HG02970 (cell line): ENCODE results near the gene CCSER1.
"Not testable (repeated sequence)": the region's sequence is repeated elsewhere in the genome, so short reads cannot be mapped to it uniquely, and the experiment has no call there.

Source experiments
- ATAC-seq: cut with Tn5 transposase; IDR thresholded peaks from one replicate; pipeline ENCODE4 v1.9.1; 2021; ENCODE audit warnings: mild to moderate bottlenecking, moderate library complexity, moderate number of reproducible peaks; ENCODE audit not compliant: unreplicated experiment, low FRiP score

Gene CCSER1

GRCh38 chr4:90786602-90787001 is 659.4 kb downstream of the CCSER1 start:
- no peak for ATAC-seq

DNA sequence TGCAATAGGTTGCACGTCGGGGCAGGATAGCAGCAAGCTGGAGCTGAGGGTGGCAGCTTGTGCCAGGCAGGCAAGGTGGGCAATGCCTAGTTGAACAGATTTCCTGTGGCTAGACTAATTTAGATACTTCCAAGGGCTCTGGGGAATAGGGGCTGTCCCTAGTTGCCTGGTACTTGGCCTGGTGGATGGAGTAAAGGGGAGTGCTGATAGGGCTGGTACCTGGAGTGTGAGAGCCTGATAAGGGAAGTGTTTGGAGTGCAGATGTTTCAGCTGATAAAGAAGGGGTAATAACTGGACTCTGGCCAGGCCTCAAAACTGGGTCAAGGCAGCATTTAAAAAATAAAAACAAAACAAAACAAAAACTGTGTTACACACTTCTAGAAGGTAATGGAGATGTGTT is 665.5 kb downstream of the CCSER1 start:
- ATAC-seq, result no peak

- no peak for ATAC-seq
Measured at GRCh38 chr4:90798948-90799347, 671.8 kb downstream of the CCSER1 start.

GRCh38 chr4:90799895-90800294 is 672.7 kb downstream of the CCSER1 start:
- no peak for ATAC-seq

- no peak for ATAC-seq
Measured at GRCh38 chr4:90815569-90815968, 688.4 kb downstream of the CCSER1 start.

DNA sequence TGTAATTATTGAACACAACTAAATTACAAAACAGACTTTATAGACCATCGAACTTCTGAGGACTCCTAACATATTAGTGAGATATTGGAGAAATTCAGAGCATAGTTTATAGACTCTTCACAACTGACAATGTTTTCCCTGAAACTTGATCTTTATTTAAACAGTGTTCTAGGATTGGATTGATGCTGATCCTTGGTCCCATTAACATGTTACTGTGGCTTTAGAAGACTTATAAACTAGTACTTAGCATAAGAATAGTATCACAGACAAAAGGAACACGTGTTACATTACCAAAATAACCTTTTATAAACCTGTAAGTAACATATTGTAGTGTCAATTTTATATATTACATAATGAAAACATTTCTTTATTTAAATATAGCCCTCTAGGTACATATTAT is 689.6 kb downstream of the CCSER1 start:
- no peak for ATAC-seq

GRCh38 chr4:90824266-90825150 is 697.3 kb downstream of the CCSER1 start:
- peak; percentile 76 for ATAC-seq

- no peak for ATAC-seq
Measured at GRCh38 chr4:90825849-90826248, 698.7 kb downstream of the CCSER1 start.

DNA sequence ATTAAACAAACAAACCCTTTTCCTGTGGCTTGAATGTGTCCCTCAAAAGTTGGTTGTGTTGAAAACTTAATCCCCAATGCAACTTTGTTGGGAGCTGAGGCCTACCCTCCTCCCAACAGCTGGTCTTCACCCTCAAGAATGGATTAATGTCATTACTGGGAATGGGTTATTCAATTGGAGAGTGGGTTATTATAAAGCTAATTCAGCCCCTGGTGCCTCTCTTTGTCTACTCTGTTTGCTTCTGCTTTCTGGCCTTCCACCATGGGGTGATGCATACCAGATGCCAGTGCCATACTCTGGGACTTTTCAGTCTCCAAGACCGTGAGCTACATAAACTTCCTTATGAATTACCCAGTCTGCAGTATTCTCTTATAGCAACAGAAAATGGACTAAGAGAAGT is 706.5 kb downstream of the CCSER1 start:
- no peak for ATAC-seq

- ATAC-seq, result no peak
Measured at GRCh38 chr4:90837241-90837640, 710.0 kb downstream of the CCSER1 start.

GRCh38 chr4:90838859-90839258 is 711.7 kb downstream of the CCSER1 start:
- not testable (repeated sequence) for ATAC-seq

GRCh38 chr4:90840291-90840690 is 713.1 kb downstream of the CCSER1 start:
- no peak for ATAC-seq

GRCh38 chr4:90840828-90841227 is 713.6 kb downstream of the CCSER1 start:
- no peak for ATAC-seq

DNA sequence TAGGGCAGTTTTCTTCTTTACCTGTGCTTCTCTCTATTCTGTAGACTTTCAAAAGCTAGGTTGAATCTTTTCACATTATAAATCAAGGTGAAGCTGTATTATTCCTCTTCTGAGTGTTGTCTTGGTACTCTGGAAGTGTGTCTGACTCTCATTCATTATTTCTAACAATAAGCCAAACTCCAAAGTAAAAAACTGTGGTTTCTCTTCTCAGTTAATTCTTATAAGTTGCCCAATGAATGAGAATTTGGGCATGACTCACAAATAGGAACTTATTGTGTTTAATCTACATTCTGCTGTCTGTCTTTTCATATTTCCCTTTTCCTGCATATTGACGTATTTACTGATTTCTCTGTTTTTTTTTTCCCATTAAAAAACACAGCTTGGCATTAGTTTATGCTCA is 714.5 kb downstream of the CCSER1 start:
- no peak for ATAC-seq

DNA sequence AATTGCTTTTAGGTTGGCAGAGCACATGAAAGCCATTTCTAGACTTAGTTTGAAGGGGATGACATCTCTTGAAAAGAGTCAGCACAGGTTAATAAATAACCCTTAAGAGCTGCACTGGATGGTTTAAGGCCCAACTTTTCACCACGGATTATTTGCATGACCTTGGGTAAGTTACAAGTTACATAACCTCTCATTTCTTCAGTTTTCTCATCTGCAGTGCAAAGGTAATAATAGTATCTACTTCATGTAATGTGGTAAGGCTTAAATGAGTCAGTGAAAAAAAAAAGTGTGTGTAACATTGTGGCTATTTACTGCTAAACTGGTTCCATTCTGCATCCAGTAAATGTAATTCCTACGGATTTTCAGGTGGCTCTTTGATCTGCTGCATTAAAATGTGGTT is 715.8 kb downstream of the CCSER1 start:
- ATAC-seq, result peak; percentile 99

DNA sequence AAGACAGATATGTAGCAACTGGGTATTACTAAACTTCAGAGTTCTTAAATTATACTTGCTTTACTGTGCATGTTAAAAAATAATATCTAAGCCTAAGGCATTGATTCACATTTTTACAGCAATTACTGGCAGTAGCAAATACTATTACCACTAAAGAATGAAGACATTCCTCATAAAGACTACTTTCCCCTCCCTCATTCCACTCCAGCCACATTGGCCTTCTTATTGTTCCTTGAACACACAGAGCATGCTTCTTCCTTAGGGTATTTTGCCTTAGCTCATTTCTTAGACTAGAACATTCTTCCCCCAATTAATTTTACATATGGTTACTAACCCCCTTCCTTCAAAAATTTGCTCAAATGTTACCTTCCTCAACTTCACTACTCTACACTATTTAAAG is 717.0 kb downstream of the CCSER1 start:
- no peak for ATAC-seq

GRCh38 chr4:90845777-90846176 is 718.6 kb downstream of the CCSER1 start:
- no peak for ATAC-seq

DNA sequence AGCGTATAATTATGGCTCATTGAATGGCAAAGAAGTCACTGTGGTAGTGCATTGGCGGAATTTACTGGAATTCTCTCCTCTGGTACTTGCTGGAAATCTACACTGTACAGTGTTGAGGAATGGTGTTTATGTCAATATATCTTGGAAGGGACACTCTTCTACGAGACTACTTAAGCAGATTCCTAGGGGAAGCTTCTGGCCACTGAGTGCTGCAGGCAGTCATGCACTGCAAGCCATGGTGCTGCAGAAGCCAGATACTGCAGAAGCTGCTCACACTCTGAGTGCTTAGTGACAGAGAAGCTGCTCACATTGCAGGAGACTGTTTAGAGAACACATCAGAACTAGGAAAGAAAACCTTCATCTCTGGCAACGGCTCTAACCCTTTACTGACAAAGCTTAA is 725.0 kb downstream of the CCSER1 start:
- no peak for ATAC-seq

DNA sequence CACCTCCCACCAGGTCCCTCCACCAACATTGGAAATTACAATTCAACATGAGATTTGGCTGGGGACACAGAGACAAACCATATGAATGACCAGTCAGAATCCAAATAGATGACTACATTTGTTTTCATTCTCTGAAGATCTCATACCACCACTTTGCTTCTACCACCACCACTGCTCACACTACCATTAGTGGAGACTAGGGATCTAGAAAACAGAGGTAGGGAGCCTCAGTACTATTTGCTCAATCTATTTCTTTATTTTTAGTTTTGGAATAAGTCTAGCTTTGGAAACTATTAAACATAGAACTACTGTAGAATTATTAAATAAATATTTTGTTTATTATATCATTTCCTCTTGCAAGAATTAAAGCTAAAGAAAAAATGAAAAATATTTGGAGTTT is 727.9 kb downstream of the CCSER1 start:
- no peak for ATAC-seq

- ATAC-seq, result no peak
Measured at GRCh38 chr4:90857081-90857820, 730.1 kb downstream of the CCSER1 start.

- ATAC-seq, result no peak
Measured at GRCh38 chr4:90875791-90876190, 748.6 kb downstream of the CCSER1 start.

- ATAC-seq, result no peak
Measured at GRCh38 chr4:90876296-90876695, 749.1 kb downstream of the CCSER1 start.
